SK-N-SH treated with all-trans-retinoic acid at 6 μM for 48 hours (cell line): ENCODE data around the gene NBPF6.
"Not testable (repeated sequence)": the region's sequence is repeated elsewhere in the genome, so short reads cannot be mapped to it uniquely, and the experiment has no call there.

ENCODE experiments used
- ATAC-seq: fragments of 200-7000 bp; cut with Tn5 transposase; 3 replicates; pipeline ENCODE4 v1.9.1; 2020; ENCODE audit warnings: mild to moderate bottlenecking, moderate library complexity
- ARNTL ChIP-seq: fragments of 450-650 bp; formaldehyde crosslinking; IDR thresholded peaks from 2 replicates; pipeline ENCODE4 v1.5.0; 2020; ENCODE audit warnings: low read depth, mild to moderate bottlenecking, moderate library complexity, borderline replicate concordance
- BACH2 ChIP-seq: fragments of 250-450 bp; sonication (Bioruptor Pico); IDR thresholded peaks from 2 replicates; pipeline ENCODE4 v1.9.0; 2021; ENCODE audit warnings: mild to moderate bottlenecking, borderline replicate concordance
- CREB5 ChIP-seq: fragments of 250-450 bp; sonication (Bioruptor Pico); IDR thresholded peaks from 2 replicates; pipeline ENCODE4 v1.5.1; 2020; ENCODE audit warnings: low read depth, mild to moderate bottlenecking, moderate library complexity
- CSDC2 ChIP-seq: fragments of 250-450 bp; sonication (Bioruptor Pico); IDR thresholded peaks from 2 replicates; pipeline ENCODE4 v1.5.0; 2020; ENCODE audit warnings: mild to moderate bottlenecking, moderate library complexity
- CSRNP3 ChIP-seq: fragments of 250-450 bp; sonication (Bioruptor Pico); IDR thresholded peaks from 2 replicates; pipeline ENCODE4 v1.5.1; 2021; ENCODE audit warnings: mild to moderate bottlenecking, moderate library complexity
- GLIS3 ChIP-seq: fragments of 250-450 bp; sonication (Bioruptor Pico); IDR thresholded peaks from 2 replicates; pipeline ENCODE4 v1.5.0; 2020; ENCODE audit warnings: mild to moderate bottlenecking, moderate library complexity
- ISL1 ChIP-seq: fragments of 250-450 bp; sonication (Bioruptor Pico); IDR thresholded peaks from 2 replicates; pipeline ENCODE4 v2.1.2; 2022; ENCODE audit warnings: mild to moderate bottlenecking, moderate library complexity
- PATZ1 ChIP-seq: fragments of 250-450 bp; sonication (Bioruptor Pico); IDR thresholded peaks from 2 replicates; pipeline ENCODE4 v1.8.0; 2020; ENCODE audit warnings: mild to moderate bottlenecking, moderate library complexity, borderline replicate concordance
- PPARA ChIP-seq: fragments of 250-450 bp; sonication (Bioruptor Pico); IDR thresholded peaks from 2 replicates; pipeline ENCODE4 v1.5.0; 2020; ENCODE audit warnings: mild to moderate bottlenecking, borderline replicate concordance
- RARB ChIP-seq: fragments of 250-450 bp; sonication (Bioruptor Pico); IDR thresholded peaks from 2 replicates; pipeline ENCODE4 v1.8.0; 2021; ENCODE audit warnings: mild to moderate bottlenecking, moderate library complexity
- SNAI2 ChIP-seq: fragments of 250-450 bp; sonication (Bioruptor Pico); IDR thresholded peaks from 2 replicates; pipeline ENCODE4 v1.5.0; 2020; ENCODE audit warnings: mild to moderate bottlenecking, moderate library complexity
- TCF4 ChIP-seq: fragments of 250-450 bp; sonication (Bioruptor Pico); IDR thresholded peaks from 2 replicates; pipeline ENCODE4 v1.8.0; 2021; ENCODE audit warnings: mild to moderate bottlenecking, moderate library complexity, borderline replicate concordance
- TOX ChIP-seq: fragments of 250-450 bp; sonication (Bioruptor Pico); IDR thresholded peaks from 2 replicates; pipeline ENCODE4 v1.8.0; 2021; ENCODE audit warnings: mild to moderate bottlenecking, moderate library complexity, borderline replicate concordance
- TSHZ2 ChIP-seq: fragments of 250-450 bp; sonication (Bioruptor Pico); IDR thresholded peaks from 2 replicates; pipeline ENCODE4 v1.5.0; 2020; ENCODE audit warnings: mild to moderate bottlenecking, moderate library complexity
- ZC3H10 ChIP-seq: fragments of 250-450 bp; sonication (Bioruptor Pico); IDR thresholded peaks from 2 replicates; pipeline ENCODE4 v1.5.1; 2021; ENCODE audit warnings: mild to moderate bottlenecking, moderate library complexity
- ZFP3 ChIP-seq: fragments of 250-450 bp; sonication (Bioruptor Pico); IDR thresholded peaks from 2 replicates; pipeline ENCODE4 v1.5.0; 2020; ENCODE audit warnings: mild to moderate bottlenecking, moderate library complexity
- ZFP30 ChIP-seq: fragments of 450-650 bp; formaldehyde crosslinking; IDR thresholded peaks from 2 replicates; pipeline ENCODE4 v1.5.0; 2022; ENCODE audit warnings: mild to moderate bottlenecking, moderate library complexity
- ZNF565 ChIP-seq: fragments of 450-650 bp; formaldehyde crosslinking; conservative IDR thresholded peaks from 2 replicates; pipeline ENCODE4 v1.5.0; 2020; ENCODE audit warnings: low read depth, mild to moderate bottlenecking, moderate library complexity
- ZNF70 ChIP-seq: fragments of 450-650 bp; formaldehyde crosslinking; IDR thresholded peaks from 2 replicates; pipeline ENCODE4 v1.5.0; 2020; ENCODE audit warnings: mild to moderate bottlenecking, moderate library complexity
- ZNF8 ChIP-seq: fragments of 450-650 bp; formaldehyde crosslinking; IDR thresholded peaks from 2 replicates; pipeline ENCODE4 v1.5.0; 2020; ENCODE audit warnings: mild to moderate bottlenecking, moderate library complexity

NBPF6 gene

GRCh38 chr1:108478429-108479015, 28.4 kb downstream of the NBPF6 start:
- no peak for TF ChIP-seq RARB
- TF ChIP-seq ZC3H10 (CRISPR knock-in tag): no peak
- no peak for TF ChIP-seq CREB5 (CRISPR knock-in tag)
- TF ChIP-seq ZNF70 (CRISPR knock-in tag): no peak
- no peak for TF ChIP-seq ISL1 (CRISPR knock-in tag)
- no peak for TF ChIP-seq CSRNP3 (CRISPR knock-in tag)
- TF ChIP-seq PATZ1 (CRISPR knock-in tag): no peak
- TF ChIP-seq SNAI2: no peak
- ATAC-seq: no peak

GRCh38 chr1:108482708-108483107, 32.6 kb downstream of the NBPF6 start:
- ATAC-seq: no peak
- TF ChIP-seq RARB (no peak), ZNF8 (no peak), ZNF565 (CRISPR knock-in tag) (no peak), TCF4 (CRISPR knock-in tag) (no peak), PPARA (CRISPR knock-in tag) (no peak), CSDC2 (CRISPR knock-in tag) (no peak), ZC3H10 (CRISPR knock-in tag) (no peak), GLIS3 (no peak), ZFP3 (CRISPR knock-in tag) (no peak), BACH2 (CRISPR knock-in tag) (no peak), ZNF70 (CRISPR knock-in tag) (no peak), ISL1 (CRISPR knock-in tag) (no peak), TOX (CRISPR knock-in tag) (no peak), TSHZ2 (CRISPR knock-in tag) (no peak), CSRNP3 (CRISPR knock-in tag) (no peak), SNAI2 (no peak), ZFP30 (CRISPR knock-in tag) (no peak), ARNTL (CRISPR knock-in tag) (no peak)
- TF ChIP-seq, all 23 proteins: peak for 0

- not testable (repeated sequence) for ATAC-seq
Measured at GRCh38 chr1:108485990-108486389, 35.8 kb downstream of the NBPF6 start.

GRCh38 chr1:108486707-108487106, 36.6 kb downstream of the NBPF6 start:
- not testable (repeated sequence) for ATAC-seq

GRCh38 chr1:108495008-108495407, 44.9 kb downstream of the NBPF6 start:
- ATAC-seq: not testable (repeated sequence)

GRCh38 chr1:108496856-108497255, 46.7 kb downstream of the NBPF6 start:
- ATAC-seq: not testable (repeated sequence)
